Measurements from ENCODE around the gene HOXD12. TPM values are rescaled to one million over a fixed set of nuclear protein-coding genes. Genes with fewer than 3 reads are reported as not detected.

The HOXD12 gene
- total RNA-seq, 1 donor from 2014 or later: not detected

DNA sequence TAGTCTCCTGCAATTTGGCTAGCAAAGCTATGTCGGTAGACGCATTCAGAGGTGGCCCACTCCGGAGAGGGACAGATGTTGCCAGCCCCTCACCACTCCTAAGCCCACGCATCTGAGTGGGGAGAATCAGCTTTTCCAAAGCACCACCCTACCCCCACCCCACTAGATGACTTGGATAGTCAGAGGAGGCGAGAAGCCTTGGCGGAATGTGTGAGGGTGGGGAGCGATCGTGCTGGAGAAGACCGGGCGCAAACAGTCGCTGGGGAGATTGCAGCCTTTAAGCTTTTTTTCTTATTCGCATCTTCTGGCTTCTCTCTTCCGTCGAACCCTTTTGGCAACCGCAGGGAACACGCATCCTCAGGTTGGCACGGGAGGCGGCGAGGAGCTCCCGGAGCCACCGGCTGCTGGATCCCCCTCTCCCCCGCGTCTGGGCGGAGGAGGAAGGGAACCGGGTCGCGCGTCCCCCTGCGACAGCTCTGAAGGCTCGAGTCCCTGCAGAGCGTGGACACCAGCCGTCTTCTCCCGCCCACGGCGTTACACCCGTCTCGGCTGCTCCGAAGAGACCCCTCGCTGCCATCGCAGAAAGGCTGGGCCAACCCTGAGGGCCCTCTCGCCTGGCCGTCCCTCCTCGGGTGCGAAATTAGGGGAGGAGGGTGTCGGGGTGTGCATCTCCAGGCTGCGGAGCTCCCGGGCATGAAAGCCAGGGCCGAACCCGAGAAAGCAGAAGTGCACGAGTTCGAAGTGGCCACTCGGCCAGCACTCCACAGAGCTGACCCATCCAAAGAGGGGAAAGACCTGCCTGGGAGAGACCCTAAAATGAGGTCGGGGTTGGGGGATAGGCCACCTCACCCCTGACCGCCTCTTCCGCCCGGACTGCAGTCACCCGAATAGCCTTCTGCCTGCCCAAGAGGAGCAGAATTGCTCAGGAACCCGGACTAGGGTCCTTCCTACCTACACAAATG is 28.0 kb upstream of the HOXD12 start:
- DNase-seq (ENCODE audit: low read depth): no peak
- TF ChIP-seq, protein P1, sequence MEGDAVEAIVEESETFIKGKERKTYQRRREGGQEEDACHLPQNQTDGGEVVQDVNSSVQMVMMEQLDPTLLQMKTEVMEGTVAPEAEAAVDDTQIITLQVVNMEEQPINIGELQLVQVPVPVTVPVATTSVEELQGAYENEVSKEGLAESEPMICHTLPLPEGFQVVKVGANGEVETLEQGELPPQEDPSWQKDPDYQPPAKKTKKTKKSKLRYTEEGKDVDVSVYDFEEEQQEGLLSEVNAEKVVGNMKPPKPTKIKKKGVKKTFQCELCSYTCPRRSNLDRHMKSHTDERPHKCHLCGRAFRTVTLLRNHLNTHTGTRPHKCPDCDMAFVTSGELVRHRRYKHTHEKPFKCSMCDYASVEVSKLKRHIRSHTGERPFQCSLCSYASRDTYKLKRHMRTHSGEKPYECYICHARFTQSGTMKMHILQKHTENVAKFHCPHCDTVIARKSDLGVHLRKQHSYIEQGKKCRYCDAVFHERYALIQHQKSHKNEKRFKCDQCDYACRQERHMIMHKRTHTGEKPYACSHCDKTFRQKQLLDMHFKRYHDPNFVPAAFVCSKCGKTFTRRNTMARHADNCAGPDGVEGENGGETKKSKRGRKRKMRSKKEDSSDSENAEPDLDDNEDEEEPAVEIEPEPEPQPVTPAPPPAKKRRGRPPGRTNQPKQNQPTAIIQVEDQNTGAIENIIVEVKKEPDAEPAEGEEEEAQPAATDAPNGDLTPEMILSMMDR (conservative IDR thresholded peaks at IDR 0.05; ENCODE audit: low read depth, low read length): no peak

DNA sequence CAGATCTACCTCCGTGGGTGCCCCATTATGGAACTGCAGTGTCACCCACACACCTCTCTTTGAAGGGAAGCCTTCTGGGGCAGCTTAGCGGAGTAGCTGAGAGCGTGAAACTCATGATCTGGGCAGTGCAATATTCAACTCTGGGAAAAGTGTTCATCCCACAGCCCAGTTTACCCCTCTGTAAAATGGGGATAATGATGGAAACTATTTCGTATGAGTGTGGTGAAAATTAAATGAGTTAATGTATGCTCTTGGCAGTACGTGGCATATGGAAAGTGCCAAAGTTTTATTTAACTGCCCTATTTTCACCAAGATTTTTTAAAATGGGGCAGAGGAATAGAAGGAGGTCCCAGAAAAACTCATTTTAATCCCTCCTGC is 27.3 kb upstream of the HOXD12 start:
- H3K4me3 ChIP-seq (ENCODE audit: low read depth, low read length): no peak overlapping the region
- TF ChIP-seq, protein P1 (conservative IDR thresholded peaks at IDR 0.05; ENCODE audit: low read depth, low read length): no peak
- DNase-seq (ENCODE audit: low read depth): no peak

More for the DNA sequence above, 28.0 kb upstream of the HOXD12 start:
- H3K4me3 ChIP-seq (ENCODE audit: low read depth, low read length): no peak overlapping the region

DNA sequence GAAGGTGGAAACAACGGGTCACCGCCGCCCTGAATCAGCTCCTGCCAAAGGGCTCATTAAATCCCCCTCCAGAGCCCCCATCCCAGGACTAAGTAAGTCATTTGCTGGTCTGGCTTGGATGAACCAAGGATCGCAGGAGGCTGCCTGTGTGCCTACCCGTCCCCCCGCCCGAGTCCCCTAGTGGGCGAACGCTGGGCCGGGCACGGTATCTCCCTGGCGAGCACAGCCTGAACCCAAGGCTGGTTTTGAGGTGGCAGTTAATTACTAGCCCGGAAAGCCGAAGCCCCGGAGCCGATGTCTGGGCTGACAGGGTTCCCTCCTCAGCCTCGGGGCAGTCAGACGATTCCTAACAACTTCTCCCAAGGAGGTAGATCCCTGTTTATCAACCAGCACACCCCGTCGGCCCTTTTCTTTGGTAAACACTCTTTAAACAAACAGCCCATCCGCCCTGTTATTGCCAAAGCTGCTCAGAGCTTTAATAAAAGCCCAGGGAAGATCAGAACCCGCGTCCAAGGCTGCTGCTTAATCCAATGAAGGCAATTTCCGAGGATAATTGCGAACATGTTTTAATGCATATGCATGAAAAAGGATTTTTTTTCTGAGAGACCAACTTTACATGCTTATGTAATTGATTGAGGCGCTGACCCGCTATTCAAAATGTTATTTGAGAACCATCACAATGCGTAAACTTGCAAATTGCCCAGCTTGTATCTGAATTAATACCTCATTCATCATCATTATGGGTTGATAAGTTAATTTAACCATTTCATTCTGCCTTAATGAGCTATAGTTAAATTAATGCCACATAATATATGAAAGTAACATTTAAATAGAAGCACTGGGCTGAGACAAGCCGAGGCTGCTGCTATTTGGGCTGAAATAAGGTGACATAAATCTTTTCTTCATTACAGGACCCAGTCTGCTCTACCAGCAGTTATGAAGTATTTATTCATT is 26.4 kb upstream of the HOXD12 start:
- no peak for DNase-seq (ENCODE audit: low read depth)
- H3K4me3 ChIP-seq (ENCODE audit: low read depth, low read length): no peak overlapping the region
- TF ChIP-seq, protein P1 (conservative IDR thresholded peaks at IDR 0.05; ENCODE audit: low read depth, low read length): no peak

DNA sequence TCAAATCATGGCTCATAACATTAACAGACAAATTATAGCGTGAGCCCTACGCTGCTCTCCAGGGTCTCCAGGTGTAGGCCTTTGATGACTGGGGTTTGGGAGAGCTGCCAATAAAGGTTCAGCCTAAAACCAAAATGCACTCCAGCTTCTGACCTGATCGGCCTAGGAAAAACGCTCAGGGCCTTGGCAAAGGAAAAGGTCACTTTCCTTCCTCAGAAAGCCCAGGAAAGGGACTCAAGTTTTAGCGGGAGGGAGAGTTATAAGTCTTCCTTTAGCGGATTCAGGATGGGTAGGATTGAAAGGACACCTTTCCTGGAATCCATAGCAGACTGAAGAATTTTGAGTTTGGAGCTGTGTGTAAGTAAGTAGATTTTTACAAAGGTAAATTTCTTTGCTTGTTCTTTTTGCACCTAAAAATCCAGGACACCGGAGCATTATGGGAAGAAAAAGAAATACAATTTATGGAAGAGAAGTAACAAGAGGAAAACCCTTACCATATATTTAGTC is 24.6 kb upstream of the HOXD12 start:
- no peak overlapping the region for H3K4me3 ChIP-seq (ENCODE audit: low read depth, low read length)
- no peak for DNase-seq (ENCODE audit: low read depth)
- TF ChIP-seq, protein P1 (conservative IDR thresholded peaks at IDR 0.05; ENCODE audit: low read depth, low read length): no peak

DNA sequence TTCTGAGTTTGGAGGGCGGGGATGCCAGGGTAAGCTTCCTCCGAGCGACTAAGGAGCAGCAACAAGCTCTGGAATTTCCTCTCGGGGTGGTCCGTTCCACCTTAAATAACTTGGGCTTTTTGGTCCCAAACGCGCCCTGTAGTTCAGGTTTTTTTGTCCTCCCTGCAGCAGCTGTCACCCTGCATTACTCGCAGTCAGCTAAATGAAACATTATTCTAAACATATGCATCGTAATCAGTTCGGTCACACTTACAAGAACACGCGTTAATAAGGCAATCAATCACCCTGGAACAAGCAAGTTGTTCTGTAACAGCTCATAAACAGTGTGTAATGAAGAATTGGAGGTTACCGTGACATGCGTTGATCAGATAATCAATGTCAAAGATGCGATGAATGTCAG is 24.1 kb upstream of the HOXD12 start:
- TF ChIP-seq, protein P1 (conservative IDR thresholded peaks at IDR 0.05; ENCODE audit: low read depth, low read length): no peak
- DNase-seq (ENCODE audit: low read depth): no peak
- H3K4me3 ChIP-seq (ENCODE audit: low read depth, low read length): no peak overlapping the region

DNA sequence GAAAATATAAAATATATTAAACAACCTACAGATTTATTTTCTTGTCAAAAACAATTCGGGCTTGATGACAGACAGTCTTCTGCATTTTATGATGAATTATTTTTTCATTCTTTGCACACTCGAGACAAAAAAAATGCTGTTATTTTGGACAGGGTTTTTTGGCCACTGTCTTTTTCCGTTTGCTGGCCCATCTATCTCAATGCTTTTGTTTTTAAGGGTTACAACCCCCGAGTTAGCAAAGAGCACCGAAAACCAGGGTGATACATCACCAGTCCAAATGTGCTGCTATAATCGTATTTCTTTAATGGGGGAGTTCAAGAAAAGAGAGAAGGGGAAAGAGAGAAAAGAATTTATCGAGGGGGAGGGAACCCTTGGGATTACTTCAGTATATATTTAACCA is 23.5 kb upstream of the HOXD12 start:
- DNase-seq (ENCODE audit: low read depth): no peak
- H3K4me3 ChIP-seq (ENCODE audit: low read depth, low read length): no peak overlapping the region
- TF ChIP-seq, protein P1 (conservative IDR thresholded peaks at IDR 0.05; ENCODE audit: low read depth, low read length): no peak
